ENCODE data around the gene DNAAF3. TPM values are rescaled to one million over a fixed set of nuclear protein-coding genes. Genes with fewer than 3 reads are reported as not detected.

The DNAAF3 gene
- total RNA-seq, 1 donor from 2014 or later, result 0.90 TPM

DNA sequence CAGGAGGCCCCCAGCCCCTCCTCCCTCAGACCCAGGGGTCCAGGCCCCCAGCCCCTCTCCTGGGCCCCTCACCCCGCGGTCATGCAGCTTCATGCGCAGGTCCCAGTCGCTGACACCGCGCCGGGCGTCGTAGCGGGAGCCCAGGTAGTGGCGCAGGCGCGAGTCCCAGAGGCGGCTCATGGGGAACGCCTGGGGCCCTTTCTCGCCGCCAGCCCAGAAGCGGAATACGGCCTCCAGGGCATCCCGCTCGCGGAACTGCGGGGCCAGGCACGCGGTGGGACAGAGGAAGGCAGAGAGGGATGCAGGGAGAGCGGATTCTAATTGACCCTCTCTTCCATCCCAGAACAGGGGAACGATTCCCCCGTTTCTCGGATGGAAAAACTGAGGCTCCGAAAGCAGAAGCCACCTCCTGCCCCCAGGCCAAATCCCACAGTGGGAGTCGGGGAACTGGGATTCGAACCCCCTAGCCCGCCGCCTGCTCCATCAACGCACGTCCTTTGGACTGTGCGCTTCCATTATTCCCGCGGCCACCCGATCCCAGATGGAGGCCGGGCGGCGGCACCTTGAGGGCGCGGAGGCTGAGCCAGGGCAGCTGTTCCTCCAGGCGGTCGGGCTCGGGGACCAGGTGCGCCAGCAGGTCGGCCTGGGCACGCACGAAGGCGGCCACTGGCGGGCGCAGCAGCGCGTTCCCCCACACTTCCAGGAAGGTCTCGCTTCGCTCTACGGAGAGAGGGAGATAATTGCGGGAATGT lies 4.7 kb downstream of the DNAAF3 start:
- no peak overlapping the region for H3K4me3 Mint-ChIP-seq (ENCODE audit: unreplicated experiment)
- no peaks in the 10 kb centered on the region for H3K36me3 Mint-ChIP-seq (ENCODE audit: low read depth)
- peaks cover 9% of the 10 kb centered on the region for H3K27me3 Mint-ChIP-seq (ENCODE audit: low read depth)
- TF ChIP-seq, protein P1, sequence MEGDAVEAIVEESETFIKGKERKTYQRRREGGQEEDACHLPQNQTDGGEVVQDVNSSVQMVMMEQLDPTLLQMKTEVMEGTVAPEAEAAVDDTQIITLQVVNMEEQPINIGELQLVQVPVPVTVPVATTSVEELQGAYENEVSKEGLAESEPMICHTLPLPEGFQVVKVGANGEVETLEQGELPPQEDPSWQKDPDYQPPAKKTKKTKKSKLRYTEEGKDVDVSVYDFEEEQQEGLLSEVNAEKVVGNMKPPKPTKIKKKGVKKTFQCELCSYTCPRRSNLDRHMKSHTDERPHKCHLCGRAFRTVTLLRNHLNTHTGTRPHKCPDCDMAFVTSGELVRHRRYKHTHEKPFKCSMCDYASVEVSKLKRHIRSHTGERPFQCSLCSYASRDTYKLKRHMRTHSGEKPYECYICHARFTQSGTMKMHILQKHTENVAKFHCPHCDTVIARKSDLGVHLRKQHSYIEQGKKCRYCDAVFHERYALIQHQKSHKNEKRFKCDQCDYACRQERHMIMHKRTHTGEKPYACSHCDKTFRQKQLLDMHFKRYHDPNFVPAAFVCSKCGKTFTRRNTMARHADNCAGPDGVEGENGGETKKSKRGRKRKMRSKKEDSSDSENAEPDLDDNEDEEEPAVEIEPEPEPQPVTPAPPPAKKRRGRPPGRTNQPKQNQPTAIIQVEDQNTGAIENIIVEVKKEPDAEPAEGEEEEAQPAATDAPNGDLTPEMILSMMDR (IDR thresholded peaks at IDR 0.05), result no peak
- H3K9me3 Mint-ChIP-seq (ENCODE audit: low read depth), result no peaks in the 10 kb centered on the region
- peaks cover 14% of the 10 kb centered on the region for H3K4me1 Mint-ChIP-seq (ENCODE audit: low read depth)
- no peak overlapping the region for H3K27ac Mint-ChIP-seq (ENCODE audit: unreplicated experiment)
- no peak for DNase-seq (ENCODE audit: low spot score)

DNA sequence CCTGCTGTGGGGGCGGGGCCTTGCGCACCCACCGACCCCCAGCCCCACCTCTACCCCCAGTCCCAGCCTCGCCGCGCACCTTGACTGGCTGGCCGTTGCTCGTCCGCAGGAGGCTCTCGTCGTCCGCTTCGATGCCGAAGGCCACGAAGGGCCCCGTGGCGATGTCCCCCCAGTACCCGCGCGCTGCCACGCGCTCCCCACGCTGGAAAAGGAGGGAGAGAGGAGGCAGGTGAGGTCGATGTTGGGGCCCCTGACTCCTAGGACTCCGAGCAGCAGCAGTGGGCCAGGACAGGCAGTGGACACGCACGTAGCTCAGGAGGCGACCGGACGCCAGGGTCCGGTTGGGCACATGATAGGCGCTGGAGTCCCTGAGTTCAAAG lies 5.4 kb downstream of the DNAAF3 start:
- H3K36me3 Mint-ChIP-seq (ENCODE audit: low read depth), result no peaks in the 10 kb centered on the region
- H3K4me3 Mint-ChIP-seq (ENCODE audit: unreplicated experiment), result no peak overlapping the region
- no peaks in the 10 kb centered on the region for H3K9me3 Mint-ChIP-seq (ENCODE audit: low read depth)
- H3K4me1 Mint-ChIP-seq (ENCODE audit: low read depth), result peaks cover 14% of the 10 kb centered on the region
- H3K27ac Mint-ChIP-seq (ENCODE audit: unreplicated experiment), result no peak overlapping the region
- DNase-seq (ENCODE audit: low spot score), result no peak
- TF ChIP-seq, protein P1 (IDR thresholded peaks at IDR 0.05), result no peak
- H3K27me3 Mint-ChIP-seq (ENCODE audit: low read depth), result peaks cover 13% of the 10 kb centered on the region

DNA sequence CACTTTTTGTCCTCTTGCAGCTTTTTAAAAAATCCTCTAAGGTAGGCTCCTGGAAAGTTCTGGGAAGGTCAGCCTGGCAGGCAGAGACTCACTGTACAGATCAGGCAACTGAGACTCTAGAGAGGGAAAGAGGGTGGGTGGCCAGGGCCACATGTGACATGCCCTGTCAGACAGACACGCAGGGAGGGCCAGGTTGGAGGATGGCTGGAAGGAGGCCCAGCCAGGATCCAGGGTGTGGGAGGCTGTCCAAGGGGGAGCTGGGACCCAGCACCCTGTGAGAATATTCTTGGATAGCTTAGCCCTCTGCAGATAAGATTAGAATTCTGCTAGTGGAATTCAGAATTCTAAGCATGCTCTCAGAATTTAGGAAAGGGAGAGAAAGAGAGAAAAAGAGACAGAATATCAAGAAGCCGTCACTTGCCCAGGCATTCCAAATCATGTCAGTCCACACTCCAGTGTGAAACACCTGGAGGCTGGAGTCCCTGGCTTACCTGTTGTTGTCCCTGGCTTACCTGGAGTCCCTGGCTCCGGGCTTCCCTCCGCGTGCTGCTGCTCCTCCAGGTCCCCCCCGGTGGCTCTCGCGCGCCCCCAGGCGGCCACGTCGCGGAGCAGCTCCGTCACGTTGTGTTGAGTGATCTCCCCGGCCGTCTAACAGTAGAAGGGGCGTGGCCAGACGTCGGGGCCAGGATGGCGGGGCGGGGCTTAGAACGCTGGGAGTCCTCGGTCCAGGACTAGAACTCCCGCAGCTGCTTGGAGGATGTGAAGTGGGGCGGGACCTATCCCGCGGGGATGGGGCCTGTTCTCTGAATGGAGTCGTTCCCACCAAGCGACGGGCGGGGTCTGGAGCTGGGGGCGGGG lies 6.1 kb downstream of the DNAAF3 start:
- H3K36me3 Mint-ChIP-seq (ENCODE audit: low read depth), result no peaks in the 10 kb centered on the region
- H3K9me3 Mint-ChIP-seq (ENCODE audit: low read depth), result no peaks in the 10 kb centered on the region

DNA sequence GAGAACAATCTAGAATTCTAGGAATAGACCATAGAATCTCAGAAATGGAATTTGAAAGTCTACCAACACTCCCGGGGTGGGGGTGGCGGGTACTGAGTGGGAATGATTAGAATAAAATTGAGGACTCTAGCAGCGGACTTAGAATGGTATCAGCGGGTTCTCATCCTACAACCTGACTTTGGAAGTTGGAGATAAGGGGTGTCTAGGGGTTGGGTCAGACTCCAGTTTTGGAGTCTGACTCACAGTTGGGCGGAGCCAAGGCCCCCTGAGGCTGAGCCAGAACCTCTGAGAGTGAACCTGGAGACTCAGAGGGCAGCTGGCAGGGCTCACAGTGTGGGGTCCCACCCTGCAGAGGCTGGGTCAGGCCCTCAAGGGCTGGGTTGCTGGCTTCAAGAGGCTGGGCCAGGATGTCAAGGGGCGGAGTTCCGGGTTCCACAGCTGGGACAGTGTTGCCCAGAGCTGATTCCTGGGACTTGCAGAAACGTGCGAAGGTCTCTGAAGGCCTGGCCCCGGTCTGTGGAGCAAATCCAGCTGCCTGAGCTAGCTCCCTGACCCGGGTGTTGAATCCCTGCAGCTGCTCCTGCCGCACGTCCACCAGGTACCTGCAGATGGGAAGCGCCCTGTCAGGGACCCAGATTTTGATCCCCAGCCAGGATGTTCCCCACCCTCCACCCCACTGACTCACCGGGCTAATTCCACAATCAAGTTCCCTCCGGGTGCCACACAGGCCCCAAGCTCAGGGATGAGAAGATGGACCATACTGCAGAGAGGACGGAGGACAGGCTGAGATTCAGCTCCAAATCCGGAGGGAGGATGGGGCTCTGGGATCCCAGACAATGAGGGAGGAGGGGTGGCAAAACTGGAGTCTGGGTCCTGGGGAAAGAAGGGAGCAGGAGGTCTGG lies 7.3 kb downstream of the DNAAF3 start:
- DNase-seq (ENCODE audit: low spot score), result no peak
- Mint-ChIP-seq H3K4me3 (ENCODE audit: unreplicated experiment) (no peak overlapping the region), H3K9me3 (ENCODE audit: low read depth) (no peaks in the 10 kb centered on the region), H3K27me3 (ENCODE audit: low read depth) (peaks cover 19% of the 10 kb centered on the region), H3K4me1 (ENCODE audit: low read depth) (peaks cover 14% of the 10 kb centered on the region), H3K27ac (ENCODE audit: unreplicated experiment) (no peak overlapping the region), H3K36me3 (ENCODE audit: low read depth) (no peaks in the 10 kb centered on the region)
- TF ChIP-seq, protein P1 (IDR thresholded peaks at IDR 0.05), result no peak

More for the DNA sequence above, 6.1 kb downstream of the DNAAF3 start:
- Mint-ChIP-seq H3K27ac (ENCODE audit: unreplicated experiment) (no peak overlapping the region), H3K27me3 (ENCODE audit: low read depth) (peaks cover 13% of the 10 kb centered on the region), H3K4me1 (ENCODE audit: low read depth) (peaks cover 14% of the 10 kb centered on the region), H3K4me3 (ENCODE audit: unreplicated experiment) (no peak overlapping the region)
- TF ChIP-seq, protein P1 (IDR thresholded peaks at IDR 0.05), result peak; percentile 92
- no peak for DNase-seq (ENCODE audit: low spot score)
